Right atrium auricular region (tissue), 2 donors: ENCODE data around the gene ACSM6. TPM values are rescaled to one million over a fixed set of nuclear protein-coding genes. Genes with fewer than 3 reads are reported as not detected.
A peak's percentile ranks its signal among the peaks of the same experiment; 100 is the strongest.

ENCODE experiments used
- DNase-seq: peaks from one replicate; pipeline ENCODE4 v3.0.0-alpha.2; 2019; ENCODE audit warnings: low spot score
- H3K27ac ChIP-seq, 2 donors: fragments of 200-600 bp; sonication (generic); 1 replicate in 1 of 2; 2 replicates in 1 of 2; pipeline ENCODE4 v1.5.1; 2016 to 2019
- H3K27me3 ChIP-seq, 2 donors: fragments of 200-600 bp; sonication (generic); one replicate each; pipeline versions ENCODE4 v1.5.1 to v1.6.0; 2017 to 2019
- H3K36me3 ChIP-seq: fragments of 200-600 bp; sonication (generic); one replicate; pipeline ENCODE4 v1.5.1; 2016
- H3K4me1 ChIP-seq, 2 donors: fragments of 200-600 bp; sonication (generic); one replicate each; pipeline versions ENCODE4 v1.5.1 to v1.6.0; 2017 to 2019
- H3K4me3 ChIP-seq, 2 donors: fragments of 200-600 bp; sonication (generic); 1 replicate in 1 of 2; 2 replicates in 1 of 2; pipeline ENCODE4 v1.5.1; 2017 to 2019; ENCODE audit warnings: mild to moderate bottlenecking in 1 of 2, moderate library complexity in 1 of 2
- H3K9me3 ChIP-seq, 2 donors: fragments of 200-600 bp; sonication (generic); one replicate each; pipeline ENCODE4 v1.5.1; 2019
- total RNA-seq, 2 donors: library from RNA; depleted of rRNA; stranded (reverse); fragments of >200 nt; gene quantifications; one replicate each; pipeline ENCODE4 v1.1.0, GENCODE V29; 2016
- TF ChIP-seq, protein P1 (sequence below), 2 donors: fragments of 200-600 bp; sonication (generic); IDR thresholded peaks; one replicate each; pipeline ENCODE4 v1.5.1; 2019; ENCODE audit warnings: antibody characterized with exemption in 2 of 2

The ACSM6 gene
- total RNA-seq, 2 donors from 2014 or later = not detected

GRCh38 chr10:95263864-95264226 is 69.8 kb downstream of the ACSM6 start:
- TF ChIP-seq, protein P1, sequence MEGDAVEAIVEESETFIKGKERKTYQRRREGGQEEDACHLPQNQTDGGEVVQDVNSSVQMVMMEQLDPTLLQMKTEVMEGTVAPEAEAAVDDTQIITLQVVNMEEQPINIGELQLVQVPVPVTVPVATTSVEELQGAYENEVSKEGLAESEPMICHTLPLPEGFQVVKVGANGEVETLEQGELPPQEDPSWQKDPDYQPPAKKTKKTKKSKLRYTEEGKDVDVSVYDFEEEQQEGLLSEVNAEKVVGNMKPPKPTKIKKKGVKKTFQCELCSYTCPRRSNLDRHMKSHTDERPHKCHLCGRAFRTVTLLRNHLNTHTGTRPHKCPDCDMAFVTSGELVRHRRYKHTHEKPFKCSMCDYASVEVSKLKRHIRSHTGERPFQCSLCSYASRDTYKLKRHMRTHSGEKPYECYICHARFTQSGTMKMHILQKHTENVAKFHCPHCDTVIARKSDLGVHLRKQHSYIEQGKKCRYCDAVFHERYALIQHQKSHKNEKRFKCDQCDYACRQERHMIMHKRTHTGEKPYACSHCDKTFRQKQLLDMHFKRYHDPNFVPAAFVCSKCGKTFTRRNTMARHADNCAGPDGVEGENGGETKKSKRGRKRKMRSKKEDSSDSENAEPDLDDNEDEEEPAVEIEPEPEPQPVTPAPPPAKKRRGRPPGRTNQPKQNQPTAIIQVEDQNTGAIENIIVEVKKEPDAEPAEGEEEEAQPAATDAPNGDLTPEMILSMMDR (IDR thresholded peaks at IDR 0.05) = no peak

GRCh38 chr10:95264227-95265051 is 70.4 kb downstream of the ACSM6 start:
- Histone ChIP-seq H3K27me3 (no peaks in the 10 kb centered on the region), H3K36me3 (peaks cover 40% of the 10 kb centered on the region), H3K4me1 (peaks cover 0 to 89% of the 10 kb centered on the region in 2 donors), H3K4me3 (no peak overlapping the region), H3K9me3 (no peaks in the 10 kb centered on the region), H3K27ac (peak overlapping the region in 1 of 2 donors; percentile 0)
- TF ChIP-seq, protein P1 (IDR thresholded peaks at IDR 0.05) = no peak
- no peak for DNase-seq

More at GRCh38 chr10:95263864-95264226, 69.8 kb downstream of the ACSM6 start:
- Histone ChIP-seq H3K27ac (no peak overlapping the region), H3K4me3 (no peak overlapping the region), H3K27me3 (no peaks in the 10 kb centered on the region), H3K4me1 (peaks cover 0 to 84% of the 10 kb centered on the region in 2 donors), H3K9me3 (no peaks in the 10 kb centered on the region), H3K36me3 (peaks cover 43% of the 10 kb centered on the region)
- peak; percentile 53 for DNase-seq

DNA sequence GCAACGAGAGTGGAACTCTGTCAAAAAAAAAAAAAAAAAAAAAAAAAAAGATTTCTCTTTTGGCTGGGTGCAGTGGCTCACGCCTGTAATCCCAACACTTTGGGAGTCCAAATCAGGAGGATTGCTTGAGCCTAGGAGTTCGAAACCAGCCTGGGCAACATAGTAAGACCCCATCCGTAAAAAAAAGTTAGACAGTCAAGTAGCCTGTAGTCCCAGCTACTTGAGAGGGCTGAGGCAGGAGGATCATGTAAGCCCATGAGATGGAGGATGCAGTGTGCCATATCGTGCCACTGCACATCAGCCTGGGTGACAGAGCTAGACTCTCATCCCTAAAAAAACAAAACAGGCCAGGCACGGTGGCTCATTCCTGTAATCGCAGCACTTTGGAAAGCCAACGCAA is 71.5 kb downstream of the ACSM6 start:
- TF ChIP-seq, protein P1 (IDR thresholded peaks at IDR 0.05) = no peak
- no peak overlapping the region for H3K4me3 ChIP-seq
- H3K27ac ChIP-seq = peak overlapping the region; percentile 86 to 91
- peaks cover 40% of the 10 kb centered on the region for H3K36me3 ChIP-seq
- no peaks in the 10 kb centered on the region for H3K27me3 ChIP-seq
- DNase-seq = peak; percentile 42
- no peaks in the 10 kb centered on the region for H3K9me3 ChIP-seq
- H3K4me1 ChIP-seq = peaks cover 0 to 82% of the 10 kb centered on the region in 2 donors

DNA sequence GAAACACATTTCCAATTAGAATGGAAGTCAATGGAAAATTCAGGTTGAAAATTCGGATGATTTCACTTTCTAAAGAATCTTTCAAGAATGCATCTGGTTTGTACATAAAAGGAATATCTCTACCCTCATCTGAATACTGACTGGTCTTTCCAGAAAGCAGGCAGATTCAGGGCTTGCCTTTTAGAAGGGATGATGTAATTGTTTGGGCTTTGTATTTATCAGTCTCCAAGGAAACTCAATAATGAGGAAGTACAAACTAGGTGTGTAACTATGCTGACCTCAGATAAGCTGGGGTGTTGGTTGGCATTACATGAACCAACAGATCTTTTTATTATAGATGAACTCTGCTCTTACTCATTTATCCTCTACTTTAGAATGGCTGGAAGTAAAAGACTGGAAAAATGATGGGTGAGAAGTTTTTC is 72.6 kb downstream of the ACSM6 start:
- peak; percentile 52 for DNase-seq
- Histone ChIP-seq H3K4me3 (no peak overlapping the region), H3K27ac (peak overlapping the region; percentile 86 to 91), H3K4me1 (peaks cover 0 to 71% of the 10 kb centered on the region in 2 donors), H3K27me3 (no peaks in the 10 kb centered on the region), H3K36me3 (peaks cover 51% of the 10 kb centered on the region), H3K9me3 (no peaks in the 10 kb centered on the region)
- TF ChIP-seq, protein P1 (IDR thresholded peaks at IDR 0.05) = no peak

GRCh38 chr10:95267251-95267650 is 73.2 kb downstream of the ACSM6 start:
- DNase-seq = no peak
- Histone ChIP-seq H3K4me1 (peaks cover 0 to 67% of the 10 kb centered on the region in 2 donors), H3K36me3 (peaks cover 52% of the 10 kb centered on the region), H3K27ac (peak overlapping the region; percentile 86 to 91), H3K4me3 (no peak overlapping the region), H3K27me3 (no peaks in the 10 kb centered on the region), H3K9me3 (no peaks in the 10 kb centered on the region)
- TF ChIP-seq, protein P1 (IDR thresholded peaks at IDR 0.05) = no peak
